ENCODE measurements around the gene GPR37.

Gene GPR37, protein sequence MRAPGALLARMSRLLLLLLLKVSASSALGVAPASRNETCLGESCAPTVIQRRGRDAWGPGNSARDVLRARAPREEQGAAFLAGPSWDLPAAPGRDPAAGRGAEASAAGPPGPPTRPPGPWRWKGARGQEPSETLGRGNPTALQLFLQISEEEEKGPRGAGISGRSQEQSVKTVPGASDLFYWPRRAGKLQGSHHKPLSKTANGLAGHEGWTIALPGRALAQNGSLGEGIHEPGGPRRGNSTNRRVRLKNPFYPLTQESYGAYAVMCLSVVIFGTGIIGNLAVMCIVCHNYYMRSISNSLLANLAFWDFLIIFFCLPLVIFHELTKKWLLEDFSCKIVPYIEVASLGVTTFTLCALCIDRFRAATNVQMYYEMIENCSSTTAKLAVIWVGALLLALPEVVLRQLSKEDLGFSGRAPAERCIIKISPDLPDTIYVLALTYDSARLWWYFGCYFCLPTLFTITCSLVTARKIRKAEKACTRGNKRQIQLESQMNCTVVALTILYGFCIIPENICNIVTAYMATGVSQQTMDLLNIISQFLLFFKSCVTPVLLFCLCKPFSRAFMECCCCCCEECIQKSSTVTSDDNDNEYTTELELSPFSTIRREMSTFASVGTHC

DNA sequence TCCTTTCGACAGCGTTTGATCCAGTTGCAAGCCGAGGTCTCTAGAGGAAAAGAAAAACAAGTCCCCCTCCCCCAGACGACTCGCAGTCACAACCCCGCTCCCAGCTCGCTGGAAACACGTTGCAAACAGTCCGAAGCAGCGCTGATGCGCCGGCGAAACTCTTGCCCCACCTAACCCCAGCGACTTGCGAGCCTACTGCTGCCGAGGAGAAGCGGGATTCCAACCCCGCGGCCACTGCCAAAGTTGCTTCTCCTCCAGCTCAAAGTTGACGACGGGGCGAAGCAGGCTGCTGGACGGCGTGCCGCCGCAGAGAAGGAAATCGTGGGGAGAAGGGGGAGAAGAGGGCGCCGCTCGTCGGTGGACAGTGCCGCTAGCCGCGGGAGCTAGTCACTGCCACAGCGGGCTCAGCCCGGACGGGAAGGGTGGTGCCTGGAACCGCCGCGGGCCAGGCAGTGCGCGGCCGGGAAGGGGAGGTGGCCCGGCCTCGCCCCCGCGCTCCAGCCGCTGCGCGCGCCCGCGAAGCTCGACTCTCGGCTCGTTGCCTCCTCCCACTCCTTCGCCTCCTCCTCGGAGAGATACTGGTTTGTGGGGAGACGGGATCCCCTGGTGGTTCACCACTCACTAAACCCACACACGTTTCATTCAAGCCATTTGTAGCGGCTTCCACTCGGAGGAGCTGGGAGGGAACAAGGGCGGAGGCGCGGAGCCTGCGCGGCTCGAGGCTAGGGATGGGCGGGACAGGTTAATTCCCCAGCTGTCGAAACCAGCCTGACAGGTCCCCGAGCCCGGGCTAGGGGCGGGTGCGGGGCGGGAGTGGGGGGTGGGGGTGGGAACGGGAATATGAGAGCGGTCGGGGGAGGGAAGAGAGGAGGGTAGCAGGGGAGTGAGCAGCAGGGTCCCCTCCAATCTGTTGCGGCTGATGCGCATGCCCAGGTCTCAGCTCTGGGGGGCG, at the start of gene GPR37:
GPR37 (minus strand) TSS at position 392 of the 952 bp plus-strand sequence. CDS start 816 bp downstream, outside the sequence.
- peak; percentile 90 for DNase-seq

DNA sequence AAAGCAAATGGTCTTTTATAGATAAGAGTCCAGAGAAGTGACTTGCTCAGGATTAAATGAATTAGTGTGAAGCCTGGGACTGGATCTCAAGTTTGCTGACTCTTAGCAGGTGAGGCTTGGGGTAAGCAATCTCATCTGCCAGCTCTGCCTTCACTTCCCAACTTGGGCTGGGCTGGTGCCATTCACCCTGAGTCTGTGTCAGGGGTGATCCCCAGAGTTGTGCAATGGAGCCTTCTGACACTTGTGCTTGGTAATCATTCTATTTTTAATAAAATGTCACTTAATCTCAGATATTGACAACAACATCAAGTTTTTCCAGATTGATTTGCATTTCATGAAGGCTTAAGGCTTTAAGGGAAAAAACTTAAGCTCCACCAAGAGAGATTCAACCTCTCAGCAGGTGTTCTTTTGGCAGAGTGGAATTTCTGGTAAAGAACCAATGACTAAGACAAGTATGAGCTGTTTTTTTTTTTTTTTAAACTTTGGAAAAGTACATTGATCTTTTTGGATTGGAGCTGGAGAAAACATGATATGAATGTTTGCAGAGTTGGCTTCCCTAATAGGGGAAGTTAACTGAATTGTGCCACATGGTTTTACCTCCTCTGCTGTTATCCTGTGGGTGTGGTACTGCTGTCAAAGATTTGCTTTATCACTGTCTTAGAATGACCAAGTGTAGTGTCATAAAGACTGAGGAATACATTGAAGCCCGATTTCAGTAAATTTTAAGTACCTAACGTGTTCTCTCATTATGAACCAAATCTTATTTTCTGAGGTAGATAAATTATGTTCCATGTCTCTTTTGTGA, 48.6 kb upstream of the GPR37 start:
- no peak for DNase-seq

DNA sequence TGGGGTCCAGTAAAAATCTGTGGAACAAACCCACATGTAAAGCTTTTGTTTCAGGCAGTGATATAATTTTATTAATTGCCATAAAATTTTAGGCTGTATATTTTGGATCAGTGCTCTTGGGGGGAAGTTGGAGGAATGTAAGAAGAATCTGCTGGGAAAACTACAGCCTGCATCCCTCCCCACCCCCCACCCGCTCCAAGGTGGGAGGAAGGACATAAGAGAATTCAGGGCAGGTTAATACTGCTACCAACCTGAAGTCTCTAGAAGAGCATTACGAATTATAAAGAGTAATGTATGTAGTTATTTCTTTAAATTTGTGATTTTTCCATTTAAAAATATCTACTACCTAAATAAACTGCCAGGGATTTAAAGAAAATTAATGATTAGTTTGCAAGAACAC, 47.2 kb upstream of the GPR37 start:
- no peak for DNase-seq

DNA sequence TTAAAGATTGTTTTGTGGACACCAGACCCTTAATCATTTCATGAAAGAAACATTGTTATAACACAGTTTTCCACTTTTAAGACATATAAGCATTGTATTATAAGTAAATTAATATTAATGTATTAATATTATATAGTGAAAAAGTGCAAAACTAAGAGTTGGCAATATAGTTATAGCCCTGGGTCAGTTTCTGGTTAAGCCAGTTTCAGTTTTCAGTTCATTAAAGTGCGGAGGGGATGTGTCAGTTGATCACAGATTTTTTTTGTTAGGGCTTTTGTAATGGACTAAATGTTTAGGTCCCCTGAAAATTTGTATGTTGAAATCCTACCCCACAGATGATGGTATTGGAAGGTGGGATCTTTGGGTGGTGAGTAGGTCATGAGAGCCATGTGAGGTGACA, 45.7 kb upstream of the GPR37 start:
- DNase-seq = no peak

DNA sequence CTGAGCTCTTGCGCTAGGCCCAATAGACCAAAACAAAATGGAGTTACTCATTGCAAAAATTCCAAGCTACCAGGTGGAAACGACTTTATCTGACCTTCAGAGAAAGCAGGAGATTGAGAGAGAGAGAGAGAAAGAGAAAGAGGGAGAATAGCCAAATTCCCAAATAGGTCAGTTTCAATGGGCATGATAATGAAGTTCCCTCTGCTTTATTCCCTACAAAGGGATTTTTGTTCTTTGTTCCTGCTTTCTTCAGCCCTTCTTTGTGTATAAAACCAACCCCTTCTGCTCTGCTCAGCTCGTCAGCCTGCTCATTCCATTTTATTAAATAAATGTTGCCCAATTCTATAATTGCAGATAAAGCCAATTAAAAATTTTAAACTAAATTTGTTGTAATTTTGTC, 45.0 kb upstream of the GPR37 start:
- peak; percentile 27 for DNase-seq

DNA sequence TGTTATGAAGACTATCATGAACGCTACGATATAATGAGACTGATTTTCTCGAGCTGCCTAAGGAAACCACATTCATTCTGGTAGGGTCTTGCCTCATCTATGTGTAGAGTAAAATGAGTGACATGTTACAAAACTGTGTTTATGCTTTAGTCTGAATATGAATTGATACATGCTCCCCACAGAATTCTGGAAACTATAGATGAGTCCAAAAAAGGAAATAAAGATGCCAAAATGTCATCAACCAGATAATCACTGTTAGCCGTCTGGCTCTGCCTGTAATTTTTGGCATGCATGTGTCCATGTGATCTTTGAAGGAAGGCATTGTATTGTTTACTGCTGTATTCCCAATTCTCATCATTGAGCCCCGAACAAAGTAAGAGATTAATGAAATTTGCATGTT, 42.6 kb upstream of the GPR37 start:
- no peak for DNase-seq

DNA sequence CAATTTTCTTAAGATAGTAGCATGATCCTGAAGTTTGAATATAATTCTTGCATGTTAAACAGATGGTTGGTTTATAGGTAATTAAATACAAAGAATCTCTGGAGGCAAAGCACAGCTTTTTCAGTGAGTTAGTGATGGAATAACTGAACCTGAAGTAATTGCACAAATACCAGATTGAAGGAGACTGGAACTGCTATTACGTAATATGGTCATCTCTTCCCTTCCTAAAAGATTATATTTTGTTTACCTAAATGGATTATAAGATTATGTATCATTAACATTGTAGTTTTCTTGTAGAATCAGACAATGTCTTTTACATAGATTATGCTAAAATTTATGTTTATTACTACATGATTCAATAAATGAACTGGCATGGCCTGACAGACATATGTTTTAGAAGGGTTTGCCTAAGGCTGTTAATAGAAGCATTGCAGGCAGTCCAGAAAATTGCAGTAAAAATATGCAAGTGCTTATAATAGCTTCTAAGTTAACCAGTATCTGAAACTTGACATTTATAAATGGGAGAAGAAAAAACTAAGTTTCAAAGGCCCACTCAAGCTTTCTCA, 35.8 kb upstream of the GPR37 start:
- DNase-seq = no peak

DNA sequence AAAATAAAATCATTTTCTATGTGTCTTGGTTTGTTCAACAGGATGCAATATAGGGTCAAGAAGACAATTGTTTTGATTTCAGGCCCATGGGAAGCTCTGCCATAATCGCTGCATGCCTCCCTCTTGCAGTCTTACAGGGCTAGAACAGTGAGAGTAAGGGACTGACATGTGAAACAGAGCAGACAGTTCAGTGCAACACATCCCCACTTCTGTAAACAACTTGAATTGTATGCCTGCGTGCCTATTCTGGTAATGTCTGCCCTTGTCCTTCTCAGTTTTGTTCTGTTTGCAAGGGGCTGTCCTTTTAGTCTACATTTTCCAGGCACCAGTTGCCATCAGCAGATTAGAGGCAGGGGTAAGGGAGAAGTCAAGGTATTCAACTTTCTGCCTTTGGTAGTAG, 34.8 kb upstream of the GPR37 start:
- no peak for DNase-seq

DNA sequence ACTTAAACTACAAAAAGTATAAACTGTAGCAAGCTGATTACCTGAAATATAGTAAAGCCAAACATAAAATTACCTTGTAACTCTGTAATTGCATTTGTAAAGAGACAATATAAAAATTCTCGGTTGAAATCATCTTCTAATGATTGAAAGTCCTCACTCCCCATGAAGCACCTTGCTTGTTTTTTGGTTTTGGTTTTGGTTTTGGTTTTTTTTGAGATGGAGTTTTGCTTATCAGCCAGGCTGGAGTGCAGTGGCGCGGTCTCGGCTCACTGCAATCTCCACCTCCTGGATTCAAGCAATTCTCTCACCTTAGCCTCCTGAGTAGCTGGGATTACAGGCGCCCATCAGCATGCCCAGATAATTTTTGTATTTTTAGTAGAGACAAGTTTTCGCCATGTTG, 33.9 kb upstream of the GPR37 start:
- no peak for DNase-seq

DNA sequence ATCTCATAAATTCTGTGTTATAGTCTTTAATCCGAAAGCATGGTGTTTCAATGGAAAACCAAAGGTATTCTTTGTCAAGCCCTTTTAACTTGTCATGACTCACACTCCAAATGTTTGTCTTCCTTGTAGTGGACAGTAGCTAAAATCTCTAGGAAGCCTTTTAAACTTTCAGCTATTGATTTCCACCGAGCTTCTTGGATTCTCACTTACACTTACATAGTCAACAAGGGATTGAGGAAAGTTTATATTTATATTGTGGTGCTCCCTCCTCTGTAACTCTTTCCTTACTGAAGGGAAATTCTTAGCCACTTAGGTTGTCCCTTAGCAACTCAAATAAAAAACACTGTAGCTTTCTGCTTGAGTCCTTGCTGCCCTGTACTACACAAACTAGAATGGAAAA, 31.2 kb upstream of the GPR37 start:
- no peak for DNase-seq

DNA sequence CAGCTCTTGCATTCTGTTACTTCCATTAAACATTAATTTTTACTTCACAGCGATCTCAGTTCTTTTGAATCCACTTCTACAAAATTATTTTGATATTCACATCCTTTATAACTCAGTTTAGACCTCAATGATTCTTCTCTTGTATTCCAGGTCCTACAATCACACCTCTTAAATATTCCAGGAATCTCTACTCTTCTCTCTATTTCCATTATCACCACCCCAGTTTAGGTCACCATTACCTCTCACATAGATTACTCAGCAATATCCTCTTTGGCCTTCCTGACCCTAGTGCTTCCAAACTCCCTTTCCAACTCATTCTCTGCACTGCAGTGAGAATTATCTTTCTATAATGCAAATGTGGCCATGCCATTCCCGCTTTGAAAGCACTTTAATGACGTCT, 27.1 kb upstream of the GPR37 start:
- no peak for DNase-seq

DNA sequence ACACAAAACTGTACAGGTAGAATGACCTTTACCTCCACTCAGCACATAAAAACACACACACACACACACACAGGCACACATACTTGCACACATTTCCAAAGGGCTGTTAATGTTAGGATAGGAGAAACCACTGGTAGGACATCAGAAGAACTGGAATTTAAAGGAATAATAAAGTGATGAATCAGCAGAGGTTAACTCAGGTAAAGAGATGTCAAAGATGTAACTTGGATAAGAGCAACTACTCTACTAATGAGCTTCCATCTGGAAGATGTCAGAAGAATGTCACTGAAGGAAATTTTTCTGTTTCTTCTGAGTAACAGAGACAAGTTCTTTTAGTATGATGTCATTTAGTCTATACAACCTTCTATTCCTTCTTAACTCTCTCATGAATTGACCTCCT, 26.4 kb upstream of the GPR37 start:
- DNase-seq = no peak

DNA sequence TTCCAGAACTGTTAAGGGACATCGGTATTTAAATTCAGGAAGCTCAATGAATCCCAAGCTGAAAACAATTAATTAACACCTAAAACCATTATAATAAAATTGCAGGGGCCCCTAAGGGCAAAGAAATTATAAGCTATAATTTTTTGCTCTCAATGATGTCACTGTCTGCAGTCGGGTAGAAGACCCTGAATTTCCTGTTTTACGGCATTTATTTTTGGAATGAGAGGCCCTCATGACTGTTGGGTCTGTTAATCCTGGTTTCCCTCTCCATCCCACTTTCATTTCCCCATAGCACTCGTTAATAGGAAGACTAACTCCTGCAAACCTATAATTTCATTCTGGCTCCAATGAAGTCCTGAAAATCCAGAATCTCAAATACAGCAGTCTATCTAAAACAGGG, 25.8 kb upstream of the GPR37 start:
- DNase-seq = no peak

DNA sequence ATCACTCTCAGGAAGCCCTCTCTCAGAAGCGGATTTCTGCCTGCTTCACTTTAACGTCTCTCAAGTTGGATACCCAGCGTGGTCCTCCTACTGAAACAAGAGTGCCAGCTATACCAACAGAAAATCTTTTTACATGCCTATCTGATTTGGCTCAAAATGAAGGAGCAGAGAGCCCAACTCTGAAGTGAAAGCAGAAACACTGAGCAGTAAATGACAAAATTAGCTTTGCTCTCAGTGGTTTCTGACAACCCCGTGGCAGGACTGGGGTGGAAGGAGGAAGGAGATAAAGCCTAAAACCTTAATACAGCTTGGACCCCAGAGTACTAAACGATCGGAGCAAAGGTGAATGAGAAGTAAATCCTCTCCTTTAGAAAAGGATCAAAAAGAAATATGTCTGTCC, 25.1 kb upstream of the GPR37 start:
- no peak for DNase-seq

DNA sequence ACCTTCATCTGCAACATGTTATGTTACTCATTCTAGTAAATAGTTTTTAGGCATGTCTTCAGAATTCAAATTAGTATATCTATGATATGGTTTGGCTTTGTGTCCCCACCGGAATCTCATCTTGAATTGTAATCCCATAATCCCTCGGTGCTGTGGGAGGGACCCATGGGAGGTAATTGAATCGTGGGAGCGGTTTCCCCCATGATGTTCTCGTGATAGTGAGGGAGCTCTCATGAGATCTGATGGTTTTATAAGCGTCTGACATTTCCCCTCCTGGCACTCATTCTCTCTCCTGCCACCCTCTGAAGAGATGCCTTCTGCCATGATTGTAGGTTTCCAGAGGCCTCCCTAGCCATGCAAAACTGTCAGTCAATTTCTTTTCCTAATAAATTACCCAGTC, 20.4 kb upstream of the GPR37 start:
- no peak for DNase-seq

DNA sequence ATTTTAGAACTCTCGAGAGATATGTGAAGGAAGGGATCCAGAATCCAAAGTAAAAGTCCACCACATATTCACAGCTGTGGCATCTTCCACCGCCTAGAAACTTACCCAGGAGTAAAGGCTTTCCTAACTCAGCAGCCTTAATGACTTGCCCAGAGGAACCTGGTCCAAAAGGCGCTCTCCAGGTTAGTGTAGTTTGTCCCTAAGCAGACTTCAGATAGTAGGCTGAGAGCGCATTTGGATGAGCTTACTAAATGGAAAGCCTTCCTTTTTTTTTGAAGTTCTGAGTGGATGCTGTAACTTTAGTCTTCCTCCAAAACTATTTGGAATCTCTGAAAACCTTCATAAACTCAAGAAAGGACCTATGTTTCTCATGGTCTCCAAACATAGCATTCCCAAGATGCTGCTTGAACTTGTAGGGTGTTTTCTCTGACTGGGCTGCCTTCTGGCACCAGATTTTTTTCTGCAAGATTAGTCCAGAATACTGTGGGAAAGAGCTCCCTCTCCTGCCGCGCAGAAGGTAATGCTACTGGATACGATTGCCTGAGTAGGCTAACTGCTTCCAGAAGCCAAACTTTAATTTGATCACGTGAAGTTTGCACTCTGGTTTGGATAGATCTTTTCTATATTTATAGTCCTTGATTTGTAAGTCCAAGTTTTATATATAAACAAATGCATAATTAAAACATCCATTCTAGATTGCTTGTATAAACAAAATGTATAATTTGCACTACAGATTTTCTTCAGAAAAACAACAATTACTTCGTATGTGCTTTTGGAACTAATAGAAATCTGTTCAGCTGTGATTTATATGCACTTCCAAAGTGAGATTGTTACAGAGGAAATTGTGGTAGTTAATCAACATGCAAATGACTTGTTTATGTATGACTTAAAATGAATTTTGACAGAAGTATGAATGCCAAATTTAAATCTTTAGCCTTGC, 19.6 kb upstream of the GPR37 start:
- peak; percentile 83 for DNase-seq

DNA sequence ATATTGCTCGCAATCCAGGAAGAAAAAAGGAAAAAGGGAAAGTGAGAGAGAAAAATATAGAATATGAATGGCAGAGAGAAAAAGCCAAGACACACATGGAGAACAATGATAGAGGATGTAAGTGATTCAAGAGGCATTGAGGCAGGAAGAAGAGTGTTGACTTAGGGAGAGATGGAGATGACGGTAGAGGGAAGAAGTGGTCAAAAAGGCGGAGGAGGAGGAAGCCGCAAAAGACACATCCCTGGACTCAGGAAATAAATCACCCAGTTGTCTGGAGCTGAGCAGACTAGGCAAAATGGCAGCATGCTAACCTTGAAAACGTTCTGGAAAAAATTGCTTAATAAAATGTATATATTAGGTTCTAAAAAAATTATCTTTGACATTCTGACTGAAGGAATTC, 17.7 kb upstream of the GPR37 start:
- no peak for DNase-seq

DNA sequence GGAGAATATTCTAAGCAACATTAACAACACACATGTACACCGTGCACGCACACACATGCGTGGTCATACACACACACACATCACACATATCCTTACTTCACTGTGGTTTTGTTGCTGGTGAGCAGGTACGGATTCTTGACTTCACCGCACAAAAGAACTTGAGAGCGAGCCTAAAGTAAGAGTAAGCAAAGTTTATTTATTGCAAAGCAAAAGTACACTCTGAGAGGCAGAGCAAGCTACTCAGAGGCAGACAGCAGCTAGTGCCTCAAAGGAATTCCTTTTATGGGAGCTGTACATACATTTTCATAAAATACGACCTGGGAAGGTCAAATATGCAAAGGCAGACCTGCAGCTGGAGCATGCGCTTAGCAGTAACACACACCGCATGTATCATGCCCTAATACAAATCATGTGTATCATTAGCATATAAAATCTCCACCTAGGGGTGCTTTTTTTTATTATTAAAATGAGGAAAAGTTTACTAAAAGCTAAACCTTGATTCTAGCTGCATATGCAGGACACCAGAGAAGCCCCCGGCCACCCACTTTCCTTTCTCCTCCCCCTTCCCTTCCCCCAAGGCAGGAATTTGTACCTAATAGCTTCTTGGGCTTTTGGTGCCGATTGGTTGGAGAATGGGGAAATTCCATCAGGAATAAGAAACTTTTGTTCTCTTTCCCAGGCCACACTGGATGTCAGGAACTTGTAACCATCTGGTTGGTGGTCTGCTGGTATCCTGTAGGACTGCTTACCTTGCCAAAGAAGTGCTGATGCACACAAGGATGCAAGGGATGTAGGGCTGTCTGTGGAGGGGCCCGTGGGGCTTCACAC, 16.5 kb upstream of the GPR37 start:
- DNase-seq = no peak

DNA sequence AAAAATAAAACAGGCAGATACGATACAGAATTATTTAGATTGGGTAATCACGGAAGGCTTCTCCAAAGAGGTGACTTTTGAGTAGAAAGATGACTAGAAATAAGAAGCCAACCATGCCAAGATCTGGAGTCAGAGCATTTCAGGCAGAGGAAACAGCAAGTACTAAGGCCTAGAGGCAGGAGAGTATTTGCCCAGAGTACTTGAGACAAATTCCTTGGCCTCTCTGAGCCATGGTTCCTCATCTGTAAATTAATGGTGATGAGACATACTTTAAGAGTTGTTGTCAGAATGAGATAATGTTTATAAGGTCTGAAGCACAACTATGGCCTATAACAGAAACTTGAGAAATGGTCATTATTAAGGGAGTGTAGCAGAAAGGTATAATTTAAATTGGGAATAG, 15.8 kb upstream of the GPR37 start:
- no peak for DNase-seq

DNA sequence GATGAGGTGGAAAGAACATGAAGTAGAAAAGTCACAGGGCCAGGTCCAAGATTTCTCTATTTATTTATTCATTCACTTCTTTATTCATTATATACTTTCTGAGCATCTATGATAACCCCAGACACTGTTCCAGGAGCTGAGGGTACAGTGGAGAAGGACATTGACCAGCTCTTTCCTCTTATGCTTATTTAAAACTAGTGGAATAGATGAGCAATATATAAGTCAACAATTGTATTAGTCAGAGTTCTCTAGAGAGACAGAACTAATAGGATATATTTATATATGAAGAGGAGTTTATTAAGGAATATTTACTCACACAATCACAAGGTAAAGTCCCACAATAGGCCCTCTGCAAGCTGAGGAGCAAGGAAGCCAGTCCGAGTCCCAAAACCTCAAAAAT, 15.0 kb upstream of the GPR37 start:
- no peak for DNase-seq
